Muscle of arm (tissue), 12 donors: ENCODE measurements around the gene STK32B. TPM values are rescaled to one million over a fixed set of nuclear protein-coding genes. Genes with fewer than 3 reads are reported as not detected.

Experiments
- DNase-seq: peaks from one replicate; pipeline ENCODE4 v3.0.0-alpha.2; 2013
- polyA plus RNA-seq, 12 donors: library from polyadenylated mRNA; unstranded; fragments of 120-200 nt; gene quantifications; one replicate each; pipeline ENCODE4 v1.2.1, GENCODE V29; 2013; ENCODE audit not compliant: insufficient read length in 12 of 12

Gene STK32B
- polyA plus RNA-seq, 12 donors: 7.8 to 16.2 (median 10.3) TPM; not detected in 1

DNA sequence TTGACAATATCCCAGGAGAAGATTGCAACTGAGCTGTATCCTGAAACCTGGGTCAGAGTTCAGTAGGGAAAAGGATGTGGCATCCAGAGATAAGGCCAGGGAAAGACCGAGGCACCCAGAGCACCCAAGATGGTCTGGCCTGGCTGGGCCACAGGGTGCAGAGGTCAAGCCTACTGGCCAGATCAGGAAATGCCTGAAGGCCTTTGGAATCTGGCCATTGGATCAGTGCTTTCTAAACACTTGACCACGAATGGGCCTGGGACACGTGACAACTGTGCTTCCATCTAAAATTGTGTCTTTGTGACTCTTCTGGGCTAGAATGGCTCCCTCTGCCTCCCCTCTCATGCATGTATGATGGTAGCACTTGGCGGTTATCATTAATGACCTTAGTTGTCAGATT, 340.2 kb downstream of the STK32B start:
- no peak for DNase-seq

DNA sequence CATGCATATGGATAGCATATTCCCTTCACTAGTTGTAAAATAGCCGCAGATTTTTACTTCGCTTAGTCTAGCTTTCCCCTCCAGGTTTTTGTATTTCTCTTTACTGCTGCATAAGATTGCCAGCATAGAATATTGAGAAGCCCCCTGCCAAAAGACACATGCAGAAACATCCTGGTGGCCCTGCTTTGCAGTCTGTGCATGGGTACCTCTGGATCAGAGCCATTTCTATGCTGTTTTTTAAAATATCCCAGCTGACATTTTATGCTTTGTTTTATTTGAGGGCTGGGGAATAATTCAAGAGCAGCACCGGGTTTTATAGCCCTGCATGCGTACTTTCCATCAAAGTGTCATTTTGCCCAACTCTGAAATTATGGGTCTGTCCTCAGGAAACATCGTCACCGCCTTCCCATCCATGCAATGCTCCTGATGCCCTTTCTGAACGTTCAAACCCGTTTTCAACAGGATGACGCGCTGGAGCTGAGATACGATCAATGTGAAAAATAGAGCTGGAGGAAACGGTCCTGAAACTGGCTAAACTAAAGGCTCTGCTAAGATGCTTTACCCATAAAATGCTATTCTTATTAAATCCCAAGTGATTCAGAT, 342.7 kb downstream of the STK32B start:
- no peak for DNase-seq

DNA sequence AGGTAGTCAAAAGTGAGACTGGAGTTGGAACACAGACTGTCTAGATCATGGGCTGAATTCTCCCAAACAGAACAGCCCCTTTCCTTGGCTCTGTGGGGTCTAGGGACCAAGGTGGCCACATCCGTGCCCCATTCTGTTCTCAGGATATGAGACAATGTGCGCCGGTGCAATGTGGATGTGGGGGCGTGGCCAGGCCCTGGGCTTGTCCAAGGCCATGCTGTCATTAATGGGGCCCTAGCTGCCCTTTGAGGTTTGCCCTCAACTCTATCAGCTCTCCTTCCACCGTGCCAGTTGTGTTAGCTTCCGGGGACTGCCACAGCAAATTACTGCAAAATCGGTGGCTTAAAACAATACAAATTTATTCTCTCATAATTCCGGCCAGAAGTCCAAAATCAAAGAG, 344.5 kb downstream of the STK32B start:
- no peak for DNase-seq

DNA sequence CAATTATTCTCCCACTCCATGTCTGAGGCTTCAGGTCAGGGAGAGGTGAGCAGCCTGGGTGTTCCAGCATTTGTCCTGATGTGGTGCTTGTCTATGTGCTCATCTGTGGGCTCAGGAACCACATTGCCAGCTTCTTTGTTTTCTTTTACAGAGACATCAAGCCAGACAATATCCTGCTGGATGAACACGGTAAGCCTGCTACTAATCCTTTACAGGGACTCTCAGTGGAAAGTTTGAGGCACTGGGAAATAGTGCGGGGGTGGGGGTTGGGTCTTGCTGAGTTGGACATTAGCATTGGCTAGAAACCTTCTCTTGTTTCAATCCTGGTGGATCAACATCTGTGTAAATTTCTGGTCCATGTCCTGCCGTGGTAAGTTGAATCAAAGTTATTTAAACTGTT, 346.8 kb downstream of the STK32B start:
- peak; percentile 6 for DNase-seq

DNA sequence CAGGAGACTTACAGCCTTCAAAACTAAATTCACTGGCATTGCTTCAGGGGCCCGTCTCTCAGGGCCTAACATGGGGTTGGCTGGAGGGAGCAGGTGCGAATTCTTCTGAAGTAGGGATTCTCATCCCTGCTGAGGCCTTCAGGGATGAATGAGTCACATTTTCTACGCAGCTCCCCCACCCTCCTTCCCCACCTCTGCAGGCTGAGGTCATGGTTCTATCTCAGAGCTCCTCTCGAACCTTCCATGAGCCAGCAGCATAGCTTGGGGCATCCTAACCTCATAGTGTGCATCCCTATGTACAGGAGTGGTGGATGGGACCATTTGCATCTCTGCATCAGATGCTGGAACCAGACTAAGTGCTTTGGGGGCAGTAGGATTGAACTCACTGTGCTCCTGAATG, 347.8 kb downstream of the STK32B start:
- DNase-seq: no peak

DNA sequence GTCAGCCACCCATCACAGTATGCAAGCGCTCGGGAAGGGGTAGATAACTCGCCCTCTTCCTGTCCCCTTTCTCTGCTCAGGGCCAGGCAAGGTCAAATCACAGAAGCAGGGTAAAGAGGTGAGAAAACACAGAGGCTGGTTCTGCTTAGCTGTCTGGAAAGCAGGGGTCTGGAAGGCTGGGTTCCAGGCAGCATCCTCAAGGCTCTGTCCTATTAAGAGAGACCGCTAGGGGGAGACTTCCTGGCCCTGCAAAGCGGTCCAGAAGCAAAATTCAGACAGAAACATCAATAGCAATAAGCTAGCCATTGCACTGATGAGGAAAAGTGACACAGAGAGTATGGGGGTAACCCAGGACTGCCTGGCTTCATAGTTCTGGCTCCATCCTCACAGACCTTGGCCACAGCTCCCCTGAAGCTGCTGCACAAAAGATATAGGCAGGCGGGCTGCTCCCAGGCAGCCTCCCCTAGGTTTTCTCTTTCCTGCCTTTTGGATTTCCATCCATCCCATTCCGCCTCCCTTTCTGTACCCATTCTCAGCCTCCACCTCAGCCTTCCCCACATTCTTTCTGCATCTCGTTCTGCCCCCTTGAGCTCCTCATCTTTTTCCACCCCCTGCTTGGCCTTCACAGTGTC, 348.6 kb downstream of the STK32B start:
- peak; percentile 23 for DNase-seq

DNA sequence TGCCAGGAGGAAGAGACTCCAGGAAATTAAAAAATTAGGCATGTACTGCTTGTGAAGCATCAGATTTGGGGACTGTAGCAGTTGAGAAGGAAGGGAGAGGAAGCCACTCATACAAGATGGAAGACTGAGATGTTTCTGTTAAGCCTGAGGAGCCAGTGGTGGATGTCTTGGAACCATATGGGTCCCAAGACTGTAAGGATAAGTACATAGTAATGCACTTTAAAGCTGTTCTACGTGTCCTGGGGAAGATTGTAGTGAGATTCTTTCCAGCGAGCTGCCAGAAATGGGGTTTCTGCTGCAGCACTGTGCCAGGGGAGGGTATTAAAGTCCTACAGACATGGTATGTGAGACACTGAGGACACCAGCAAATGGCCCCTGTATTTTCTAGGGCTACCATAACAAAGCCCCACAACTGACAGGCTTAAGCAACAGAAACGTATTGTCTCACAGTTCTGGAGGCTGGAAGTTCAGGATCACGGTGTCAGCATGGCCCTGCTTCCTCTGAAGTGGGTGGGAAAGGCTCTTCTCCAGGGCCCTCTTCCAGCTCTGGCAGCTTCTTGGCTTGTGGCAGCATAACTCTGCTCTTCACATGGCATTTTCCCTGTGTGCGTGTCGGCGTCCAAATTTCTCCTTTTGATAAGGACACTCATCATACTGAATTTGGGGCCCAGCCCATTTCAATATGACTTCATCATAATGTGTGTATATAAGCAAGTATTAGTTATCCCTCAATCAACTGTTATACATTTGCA, 352.6 kb downstream of the STK32B start:
- DNase-seq: no peak

DNA sequence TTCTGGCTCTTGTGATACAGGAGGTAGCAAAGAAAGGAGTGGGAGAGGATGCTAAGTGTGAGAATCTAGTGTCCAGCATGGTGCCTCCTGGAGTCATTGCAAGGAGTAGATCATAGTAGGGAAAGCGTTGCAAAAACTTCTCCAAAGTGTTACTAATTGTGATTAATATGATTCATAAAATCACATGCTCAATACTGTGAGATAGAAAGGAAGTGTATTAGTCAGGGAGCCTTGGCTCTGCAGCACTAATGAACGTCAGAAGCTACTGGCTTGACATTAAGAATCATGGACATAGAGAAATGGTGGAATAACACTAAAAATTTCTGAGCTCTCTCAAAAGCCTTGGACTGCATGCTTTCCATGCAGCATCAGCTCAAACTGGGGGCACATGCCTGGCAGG, 358.0 kb downstream of the STK32B start:
- no peak for DNase-seq

DNA sequence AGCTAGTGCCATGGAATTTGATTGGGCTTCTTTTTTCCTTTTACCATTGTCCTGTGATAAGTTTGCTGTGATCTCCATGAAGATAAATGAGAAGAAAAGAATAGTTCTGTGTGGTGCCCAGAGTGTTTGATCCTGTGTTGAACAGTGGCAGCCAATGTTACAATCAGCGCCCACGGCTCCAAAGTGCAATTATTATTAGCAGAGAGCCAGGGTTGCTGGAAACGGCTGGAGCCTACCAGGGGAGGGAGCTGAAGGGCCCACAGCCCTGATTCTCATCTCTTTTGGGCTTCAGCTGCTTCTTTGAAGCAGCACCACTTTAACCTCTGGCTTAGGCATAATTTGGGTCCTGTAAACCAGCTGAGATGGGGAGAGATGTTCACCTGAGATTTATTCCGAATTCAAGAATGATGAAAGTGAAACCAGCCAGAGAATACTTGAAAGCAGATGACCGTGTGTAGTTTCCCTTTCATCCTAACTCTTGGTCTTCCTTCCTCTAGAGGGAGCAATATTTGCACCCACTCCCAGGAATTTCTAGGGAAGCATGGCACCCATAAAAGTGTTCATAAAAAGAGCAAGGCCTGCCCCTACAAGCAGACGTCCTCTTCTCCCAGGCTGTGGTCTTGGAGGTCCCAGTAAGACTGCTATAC, 358.8 kb downstream of the STK32B start:
- DNase-seq: no peak

DNA sequence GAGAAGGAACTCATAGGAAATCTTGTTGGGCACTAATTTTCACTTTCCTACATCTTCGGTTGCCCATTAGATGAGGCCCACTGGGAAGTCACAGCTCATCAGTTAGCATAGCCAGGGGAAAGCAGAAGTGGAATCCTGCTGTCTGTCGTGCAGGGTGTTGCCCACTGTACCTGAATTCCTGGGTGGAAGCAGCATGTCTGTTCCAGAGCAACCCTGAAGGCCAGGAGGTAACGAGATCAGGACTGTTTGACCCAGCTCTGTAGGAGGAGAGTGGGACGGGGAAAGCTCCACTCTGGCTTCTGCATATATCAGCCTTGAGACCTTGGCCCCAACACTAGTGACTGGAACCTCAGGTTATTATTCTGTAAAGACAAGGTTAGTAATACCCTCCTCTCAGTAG, 361.0 kb downstream of the STK32B start:
- DNase-seq: no peak

DNA sequence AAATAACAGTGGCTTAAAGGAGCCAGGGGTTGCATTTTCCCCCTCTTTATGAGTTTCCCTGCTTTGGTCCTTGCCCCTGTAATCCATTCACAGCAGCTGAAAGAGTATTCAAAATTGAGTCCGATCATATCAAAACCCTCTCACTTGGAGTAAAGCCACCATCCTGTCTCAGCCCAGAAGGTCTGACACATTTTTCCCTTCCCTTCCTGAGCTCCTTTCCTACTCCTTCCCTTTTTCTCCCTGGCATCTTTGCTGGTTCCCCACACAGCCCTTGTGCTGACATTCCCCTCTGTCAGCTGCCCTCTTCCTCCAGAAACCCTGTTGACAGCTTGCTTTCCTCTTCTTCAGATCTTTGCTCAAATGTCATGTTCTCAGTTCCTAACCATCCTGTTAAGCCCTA, 361.5 kb downstream of the STK32B start:
- DNase-seq: no peak

DNA sequence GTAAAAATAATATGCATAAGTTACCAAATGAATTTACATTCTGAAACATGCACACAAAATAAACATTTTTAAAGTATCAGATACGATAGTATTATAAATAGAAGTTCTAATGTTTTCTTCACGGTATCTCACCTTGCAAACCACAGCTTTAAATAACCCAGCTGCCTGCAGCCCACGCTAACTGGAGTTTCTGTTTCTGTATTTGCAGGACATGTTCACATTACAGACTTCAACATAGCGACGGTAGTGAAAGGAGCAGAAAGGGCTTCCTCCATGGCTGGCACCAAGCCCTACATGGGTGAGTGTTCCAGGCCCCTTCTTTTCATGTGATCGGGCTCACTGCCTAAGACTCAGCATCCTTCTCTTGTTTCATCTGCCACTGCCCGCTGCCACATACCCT, 365.4 kb downstream of the STK32B start:
- DNase-seq: no peak

DNA sequence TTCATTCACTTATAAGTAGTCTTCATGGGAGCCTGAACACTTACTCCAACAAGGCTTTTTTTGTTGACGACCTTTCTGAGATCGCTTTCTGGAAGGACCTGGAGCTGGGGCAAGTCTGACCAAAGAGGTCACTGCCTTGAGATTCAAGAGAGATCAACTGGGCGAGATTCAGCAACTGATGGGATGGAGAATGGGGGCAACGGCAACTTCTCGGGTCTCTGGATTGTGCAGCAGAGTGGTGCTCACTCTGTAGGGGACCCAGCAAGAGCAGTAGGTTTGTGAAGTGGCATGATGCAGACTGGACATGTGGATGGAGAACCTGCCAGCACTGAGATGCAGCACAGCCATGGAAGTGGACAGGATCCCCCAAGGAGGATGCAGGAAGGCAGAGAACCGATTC, 369.0 kb downstream of the STK32B start:
- DNase-seq: no peak

DNA sequence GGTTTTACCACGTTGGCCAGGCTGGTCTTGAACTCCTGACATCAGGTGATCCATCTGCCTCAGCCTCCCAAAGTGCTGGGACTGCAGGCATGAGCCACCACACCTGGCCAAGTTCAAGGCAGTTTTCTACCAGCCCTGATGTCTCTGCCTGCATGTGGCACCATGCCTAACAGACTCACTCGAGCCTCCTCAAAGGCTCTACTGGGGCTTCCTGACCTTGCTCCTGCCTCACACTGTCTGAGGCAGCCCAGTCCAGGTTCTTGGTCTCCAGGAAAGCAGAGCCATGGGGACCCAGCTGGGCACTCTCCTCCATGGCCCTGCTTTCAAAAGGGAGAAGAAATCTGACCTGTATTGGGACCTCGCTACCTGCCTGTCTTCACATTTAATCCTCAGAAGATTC, 370.1 kb downstream of the STK32B start:
- no peak for DNase-seq

DNA sequence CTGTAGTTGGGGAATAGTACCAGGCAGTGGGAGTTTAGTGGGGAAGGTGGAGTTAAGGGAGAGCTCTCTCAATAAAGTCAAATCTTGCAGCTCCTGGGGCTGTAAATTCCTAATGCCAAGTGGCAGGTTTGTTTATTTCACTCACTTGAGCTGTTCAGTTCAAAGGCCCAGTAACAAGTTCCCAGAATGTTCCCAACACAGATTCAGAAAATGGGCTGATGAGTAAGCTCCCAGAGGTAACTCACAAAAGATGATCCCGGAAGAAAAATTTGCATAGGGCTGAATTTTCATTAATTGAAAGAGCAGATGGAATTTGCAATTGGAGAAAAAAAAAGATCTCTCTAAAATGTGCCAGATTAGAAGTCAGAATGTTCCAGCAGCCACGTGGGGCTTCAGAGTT, 370.9 kb downstream of the STK32B start:
- no peak for DNase-seq

DNA sequence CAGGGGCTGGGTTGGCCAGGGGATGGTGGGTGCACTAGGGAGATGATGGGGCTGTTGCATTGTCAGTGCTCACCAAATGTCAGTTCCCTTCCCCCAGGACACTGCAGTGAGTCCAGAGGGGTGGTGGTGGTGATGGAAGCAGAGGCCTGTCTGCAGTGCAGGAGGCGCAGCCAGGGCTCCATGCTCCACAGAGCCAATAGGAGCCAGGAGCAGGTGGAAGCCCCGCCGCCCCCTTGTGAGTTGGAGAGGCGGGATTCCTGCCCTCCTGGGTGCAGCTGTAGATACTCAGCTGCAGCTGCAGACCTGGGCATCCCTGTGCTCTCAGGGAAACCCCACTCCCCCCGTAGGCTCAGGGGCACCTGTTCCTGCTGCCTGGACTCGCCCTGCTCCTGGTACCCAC, 372.4 kb downstream of the STK32B start:
- no peak for DNase-seq

DNA sequence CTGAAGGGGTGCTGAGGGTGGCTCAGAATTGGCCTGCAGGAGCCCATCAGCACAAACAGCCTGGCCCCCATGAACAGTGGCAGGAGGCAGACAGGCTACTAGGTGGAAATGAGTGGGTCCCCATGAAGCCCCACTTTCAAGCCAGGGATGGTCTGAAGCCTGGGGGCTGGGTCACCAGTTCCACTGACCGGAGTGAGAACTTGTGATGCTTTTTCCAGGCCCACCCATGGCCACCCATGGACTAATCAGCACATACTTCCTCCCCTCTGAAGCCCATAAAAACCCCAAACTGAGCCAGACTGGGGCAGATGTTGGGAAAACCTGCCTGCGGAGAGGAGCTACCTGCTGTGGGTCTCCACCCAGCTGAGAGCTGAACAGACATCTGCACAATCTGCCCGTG, 372.9 kb downstream of the STK32B start:
- no peak for DNase-seq

DNA sequence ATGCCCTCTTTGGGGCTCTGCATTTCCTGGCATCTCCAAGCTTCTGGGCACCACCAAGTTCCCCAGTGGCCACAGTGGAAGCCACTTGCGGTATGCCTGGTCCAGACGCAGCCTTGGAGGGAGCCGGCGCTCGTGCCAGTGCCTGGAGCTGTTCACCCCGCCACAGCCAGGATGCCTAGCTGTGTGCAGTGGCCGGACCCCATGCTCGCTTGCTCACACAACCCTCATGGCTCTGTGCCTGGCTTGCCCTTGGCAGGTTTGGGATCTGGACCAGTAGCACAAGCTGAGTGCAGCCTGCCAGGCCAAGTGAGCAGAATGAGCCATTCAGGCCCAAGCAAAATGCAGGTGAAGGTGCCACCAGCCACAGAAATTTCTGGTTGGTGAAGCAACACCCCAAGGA, 373.6 kb downstream of the STK32B start:
- DNase-seq: no peak

DNA sequence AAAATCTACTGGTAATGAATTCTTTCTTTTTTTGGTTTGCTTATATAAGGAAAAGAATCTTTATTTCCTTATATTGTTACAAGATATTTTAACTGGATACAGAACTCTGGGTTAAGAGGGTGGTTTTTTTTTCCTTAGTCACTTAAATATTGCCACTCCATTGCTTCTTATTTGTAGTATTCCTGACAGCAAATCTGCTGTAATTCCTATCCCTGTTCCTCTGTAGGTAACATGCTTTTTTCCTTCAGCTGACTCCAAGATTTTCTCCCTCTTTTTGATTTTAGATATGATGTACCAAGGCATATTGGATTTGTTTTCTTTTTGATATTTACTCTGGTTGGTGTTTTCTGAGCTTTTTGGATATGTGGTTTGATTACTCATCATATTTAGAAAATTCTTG, 378.5 kb downstream of the STK32B start:
- DNase-seq: no peak

DNA sequence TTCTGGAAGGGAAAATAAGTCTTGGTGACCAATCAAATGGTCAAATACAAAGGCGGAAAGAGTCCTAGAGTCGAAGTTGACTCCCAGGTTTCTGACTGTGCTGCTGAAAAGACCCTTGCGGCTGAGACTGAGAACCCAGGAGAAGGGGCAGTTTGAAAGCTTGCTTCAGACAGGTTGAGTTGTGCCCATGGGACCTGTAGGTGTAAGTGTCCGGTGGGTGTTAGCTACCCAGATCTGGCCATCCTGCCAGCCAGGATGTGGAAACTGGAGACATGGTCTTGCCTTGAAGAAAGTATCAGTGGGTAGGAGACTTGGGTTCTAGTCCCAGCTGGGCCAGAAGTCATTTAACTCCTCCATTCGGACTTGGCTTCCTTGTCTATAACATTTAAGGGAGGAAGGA, 381.9 kb downstream of the STK32B start:
- no peak for DNase-seq

DNA sequence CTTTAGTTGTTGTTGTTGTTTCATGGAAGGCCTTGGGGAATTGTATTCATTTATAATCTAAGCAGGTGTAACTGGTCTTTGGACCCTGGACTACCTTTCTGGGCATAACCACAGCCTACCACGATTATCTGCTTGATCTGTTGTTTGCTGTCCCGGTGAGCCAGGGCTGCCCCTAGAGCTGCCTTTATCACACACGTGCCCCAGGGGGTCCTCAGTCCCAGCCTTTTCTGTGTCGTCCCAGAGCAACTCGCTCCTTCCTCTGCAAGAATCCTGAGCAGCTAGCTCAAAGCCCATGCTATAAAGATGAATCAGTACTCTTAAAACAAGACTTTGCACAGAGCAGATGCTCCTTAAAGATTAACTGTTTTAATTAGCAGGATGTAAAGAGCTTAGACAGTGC, 383.9 kb downstream of the STK32B start:
- DNase-seq: no peak

DNA sequence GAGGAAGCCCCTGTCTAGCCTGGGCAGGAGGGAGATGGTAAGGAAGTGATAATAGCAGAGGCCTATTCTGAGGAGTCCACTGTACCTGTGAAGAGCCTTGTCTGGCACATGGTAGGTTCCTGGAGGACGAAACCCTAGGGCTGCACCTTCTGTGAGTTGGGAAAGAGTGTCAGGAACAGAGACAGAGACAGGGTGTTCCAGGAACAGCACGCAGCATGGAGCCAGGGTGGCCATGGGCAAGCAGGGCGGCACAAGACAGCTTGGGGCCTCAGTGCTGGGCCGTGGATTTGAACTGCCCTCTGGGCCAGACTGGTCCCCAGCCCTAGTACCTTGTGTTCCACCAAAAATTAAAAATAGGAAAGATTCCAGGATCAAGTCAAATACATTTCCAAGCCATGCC, 384.5 kb downstream of the STK32B start:
- DNase-seq: no peak
